Naive thymus-derived CD8-positive, alpha-beta T cell (primary cell): ENCODE measurements around the gene SSH3. TPM values are rescaled to one million over a fixed set of nuclear protein-coding genes. Genes with fewer than 3 reads are reported as not detected.
A peak's percentile ranks its signal among the peaks of the same experiment; 100 is the strongest.

Experiments
- ATAC-seq, 2 donors: fragments of 150-1000 bp; cut with Tn5 transposase in 1 of 2; sonication (Bioruptor Pico), chemical (Tn5 transposase) in 1 of 2; 1 replicate in 1 of 2; 2 replicates in 1 of 2; pipeline ENCODE4 v1.10.0; 2021; ENCODE audit warnings: mild to moderate bottlenecking in 2 of 2, moderate library complexity in 2 of 2
- POLR2A ChIA-PET: fragments of 350-600 bp; sonication (Branson Sonifier 250); formaldehyde crosslinking; loops from one replicate; lab custom pipeline; 2021; ENCODE audit warnings: antibody characterized with exemption; lab: Charles Lee
- DNase-seq, 10 donors: peaks; one replicate each; pipeline versions ENCODE4 v3.0.0 to v3.0.0-alpha.2; 2020 to 2022
- H3K27ac Mint-ChIP-seq, 10 donors: one replicate each; pipeline ENCODE4 v1.8.0; 2020 to 2022; ENCODE audit warnings: mild to moderate bottlenecking in 10 of 10, mixed read lengths in 10 of 10, moderate library complexity in 4 of 10, inconsistent platforms in 1 of 10
- H3K27me3 Mint-ChIP-seq, 5 donors: one replicate each; pipeline ENCODE4 v1.8.0; 2021 to 2022; ENCODE audit warnings: mixed read lengths in 5 of 5
- H3K36me3 Mint-ChIP-seq, 3 donors: one replicate each; pipeline ENCODE4 v1.8.0; 2020 to 2022; ENCODE audit warnings: mixed read lengths in 3 of 3, mild to moderate bottlenecking in 2 of 3, inconsistent platforms in 1 of 3
- H3K4me1 Mint-ChIP-seq, 4 donors: one replicate each; pipeline ENCODE4 v1.8.0; 2021 to 2022; ENCODE audit warnings: mixed read lengths in 4 of 4
- H3K4me3 Mint-ChIP-seq, 10 donors: one replicate each; pipeline ENCODE4 v1.8.0; 2020 to 2022; ENCODE audit warnings: mild to moderate bottlenecking in 10 of 10, mixed read lengths in 10 of 10, moderate library complexity in 6 of 10, inconsistent platforms in 1 of 10
- H3K9me3 Mint-ChIP-seq, 9 donors: one replicate each; pipeline ENCODE4 v1.8.0; 2020 to 2022; ENCODE audit warnings: mixed read lengths in 9 of 9, mild to moderate bottlenecking in 3 of 9, inconsistent platforms in 1 of 9, moderate library complexity in 1 of 9
- polyA plus RNA-seq, 3 donors: library from polyadenylated mRNA; unstranded; fragments of 300-500 nt; fragmentation: Illumina TruSeq; gene quantifications; one replicate each; pipeline ENCODE4 v1.2.3, GENCODE V29; 2021
- total RNA-seq, 8 experiments: library from RNA in 2 of 8; stranded (reverse) in 2 of 8; gene quantifications; one replicate each; pipeline ENCODE4 v1.2.3 and lab custom pipeline; 2021 to 2026

Gene SSH3
- total and polyA plus RNA-seq, 5 experiments from 2014 or later, result 1.7 to 25.3 (median 4.5) TPM

GRCh38 chr11:67310246-67311050 is 7.1 kb downstream of the SSH3 start:
- POLR2A ChIA-PET, result interaction anchor here (8.6 to 49.2 kb wide), 2 partner anchors 8 to 32 kb away, joined by 85 to 2293 read pairs; partner anchors contain the start of genes ANKRD13D, GRK2 and SSH3
- H3K27ac Mint-ChIP-seq, result peak overlapping the region in 1 of 10 donors; percentile 18
- no peaks in the 10 kb centered on the region for H3K36me3 Mint-ChIP-seq
- no peak overlapping the region for H3K4me3 Mint-ChIP-seq
- peaks cover 14 to 36% (median 26%) of the 10 kb centered on the region in 4 donors for H3K4me1 Mint-ChIP-seq
- ATAC-seq (no peak), DNase-seq (no peak)
- H3K9me3 Mint-ChIP-seq, result no peaks in the 10 kb centered on the region
- H3K27me3 Mint-ChIP-seq, result no peaks in the 10 kb centered on the region

- no peaks in the 10 kb centered on the region for H3K36me3 Mint-ChIP-seq
- DNase-seq (no peak), ATAC-seq (no peak)
- H3K4me1 Mint-ChIP-seq, result peaks cover 14 to 37% (median 27%) of the 10 kb centered on the region in 4 donors
- H3K27ac Mint-ChIP-seq, result peak overlapping the region in 2 of 10 donors; percentile 11 to 14
- no peaks in the 10 kb centered on the region for H3K27me3 Mint-ChIP-seq
- no peak overlapping the region for H3K4me3 Mint-ChIP-seq
- POLR2A ChIA-PET, result interaction anchor here (8.6 to 49.2 kb wide), 2 partner anchors 9 to 33 kb away, joined by 85 to 2293 read pairs; partner anchors contain the start of genes ANKRD13D, GRK2 and SSH3
- H3K9me3 Mint-ChIP-seq, result no peaks in the 10 kb centered on the region
Measured at GRCh38 chr11:67311051-67311555, 7.8 kb downstream of the SSH3 start.

- POLR2A ChIA-PET, result interaction anchor here (8.6 to 49.2 kb wide), 2 partner anchors 9 to 33 kb away, joined by 85 to 2293 read pairs; partner anchors contain the start of genes ANKRD13D, GRK2 and SSH3
- Mint-ChIP-seq H3K36me3 (no peaks in the 10 kb centered on the region), H3K4me1 (peaks cover 14 to 37% (median 27%) of the 10 kb centered on the region in 4 donors), H3K27ac (peak overlapping the region in 7 of 10 donors; percentile 31 to 98 (median 85)), H3K27me3 (no peaks in the 10 kb centered on the region), H3K9me3 (no peaks in the 10 kb centered on the region), H3K4me3 (peak overlapping the region in 1 of 10 donors; percentile 27)
- DNase-seq, result no peak
- peak in 1 of 2 donors; percentile 27 for ATAC-seq
Measured at GRCh38 chr11:67311556-67312082, 8.3 kb downstream of the SSH3 start.

DNA sequence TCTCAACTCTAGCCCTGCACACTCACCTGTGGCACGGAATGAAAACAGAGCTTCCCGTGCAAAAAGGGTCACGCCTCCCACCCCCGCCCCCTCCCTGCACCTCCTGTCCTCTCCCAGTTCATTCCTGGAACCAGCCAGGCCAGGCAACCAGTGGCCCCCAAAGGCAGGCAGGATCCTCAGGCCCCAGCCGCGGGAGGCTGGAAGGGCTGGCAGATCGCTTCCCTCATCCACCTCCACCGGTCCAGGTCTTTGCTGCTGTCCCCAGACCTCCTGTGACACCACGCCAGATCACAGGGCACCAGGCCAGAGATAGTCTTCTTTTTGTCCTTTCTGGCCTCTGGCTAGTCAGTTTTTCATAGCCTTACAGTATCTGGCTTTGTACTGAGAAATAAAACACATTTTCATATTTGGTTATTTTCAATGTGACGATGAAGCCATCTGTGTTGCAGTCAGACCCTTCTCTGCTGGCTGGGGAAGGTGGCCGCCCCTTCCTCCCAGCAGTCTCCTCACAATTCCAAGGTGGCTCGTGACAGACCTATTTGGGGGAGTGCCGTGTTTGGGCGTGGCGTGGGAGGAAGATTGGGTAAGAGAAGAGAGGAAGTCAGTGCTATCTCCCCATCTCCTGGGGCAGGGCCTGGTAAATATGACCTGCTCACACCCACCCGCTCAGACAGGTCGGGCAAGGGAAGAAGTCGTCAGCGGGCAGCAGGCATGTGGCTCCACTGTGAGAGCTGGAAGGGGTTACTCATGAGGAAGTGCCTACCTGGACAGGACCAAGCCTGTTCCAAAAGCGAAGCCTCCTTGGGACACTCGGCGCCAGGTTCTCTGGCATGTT is 9.1 kb downstream of the SSH3 start:
- no peaks in the 10 kb centered on the region for H3K27me3 Mint-ChIP-seq
- peaks cover 16 to 39% (median 33%) of the 10 kb centered on the region in 4 donors for H3K4me1 Mint-ChIP-seq
- DNase-seq, result no peak
- peak in 1 of 2 donors; percentile 14 for ATAC-seq
- no peaks in the 10 kb centered on the region for H3K9me3 Mint-ChIP-seq
- POLR2A ChIA-PET, result interaction anchor here (0.6 to 49.2 kb wide), 3 partner anchors 10 to 89 kb away, joined by 3 to 2293 read pairs (median 85); partner anchors contain the start of genes ANKRD13D, GRK2, PPP1CA and SSH3
- peak overlapping the region in 8 of 10 donors; percentile 44 to 76 (median 62) for H3K4me3 Mint-ChIP-seq
- H3K27ac Mint-ChIP-seq, result peak overlapping the region; percentile 73 to 98 (median 90)
- no peaks in the 10 kb centered on the region for H3K36me3 Mint-ChIP-seq

DNA sequence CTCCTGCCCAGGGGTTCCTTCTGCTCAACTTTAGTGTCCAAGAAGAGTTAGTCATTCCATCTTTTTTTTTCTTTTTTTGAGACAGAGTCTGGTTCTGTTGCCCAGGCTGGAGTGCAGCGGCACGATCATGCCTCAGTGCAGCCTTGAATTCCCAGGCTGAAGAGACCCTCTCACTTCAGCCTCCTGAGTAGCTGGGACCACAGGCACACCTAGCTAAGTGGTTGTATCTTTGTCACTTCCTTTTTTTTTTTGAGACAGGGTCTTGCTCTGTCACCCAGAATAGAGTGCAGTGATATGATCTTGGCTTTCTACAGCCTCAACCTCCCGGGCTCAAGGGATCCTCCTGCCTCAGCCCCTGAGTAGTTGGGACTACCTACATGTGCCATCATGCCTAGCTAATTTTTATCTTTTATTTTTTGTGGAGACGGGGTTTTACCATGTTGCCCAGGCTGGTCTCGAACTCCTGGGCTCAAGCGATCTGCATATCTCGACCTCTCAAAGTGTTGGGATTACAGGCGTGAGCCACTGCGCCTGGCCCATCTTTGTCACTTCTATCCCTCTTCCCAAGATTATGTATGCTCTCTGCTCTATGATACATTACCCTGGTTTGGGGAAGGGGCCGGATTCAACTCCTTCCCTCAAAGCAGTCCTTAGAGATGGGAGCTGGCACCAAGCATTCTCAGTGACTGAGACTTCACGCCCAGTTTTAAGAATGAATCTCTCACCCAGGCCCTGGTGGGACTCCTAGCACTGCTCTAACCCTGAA is 10.0 kb downstream of the SSH3 start:
- POLR2A ChIA-PET, result interaction anchor here (0.6 to 49.2 kb wide), 3 partner anchors 11 to 88 kb away, joined by 3 to 2293 read pairs (median 85); partner anchors contain the start of genes ANKRD13D, GRK2, PPP1CA and SSH3
- peak overlapping the region; percentile 73 to 98 (median 88) for H3K27ac Mint-ChIP-seq
- H3K4me3 Mint-ChIP-seq, result peak overlapping the region in 7 of 10 donors; percentile 4 to 51 (median 20)
- H3K27me3 Mint-ChIP-seq, result no peaks in the 10 kb centered on the region
- ATAC-seq (no peak), DNase-seq (no peak)
- no peaks in the 10 kb centered on the region for H3K9me3 Mint-ChIP-seq
- H3K4me1 Mint-ChIP-seq, result peaks cover 19 to 43% (median 39%) of the 10 kb centered on the region in 4 donors
- H3K36me3 Mint-ChIP-seq, result no peaks in the 10 kb centered on the region

DNA sequence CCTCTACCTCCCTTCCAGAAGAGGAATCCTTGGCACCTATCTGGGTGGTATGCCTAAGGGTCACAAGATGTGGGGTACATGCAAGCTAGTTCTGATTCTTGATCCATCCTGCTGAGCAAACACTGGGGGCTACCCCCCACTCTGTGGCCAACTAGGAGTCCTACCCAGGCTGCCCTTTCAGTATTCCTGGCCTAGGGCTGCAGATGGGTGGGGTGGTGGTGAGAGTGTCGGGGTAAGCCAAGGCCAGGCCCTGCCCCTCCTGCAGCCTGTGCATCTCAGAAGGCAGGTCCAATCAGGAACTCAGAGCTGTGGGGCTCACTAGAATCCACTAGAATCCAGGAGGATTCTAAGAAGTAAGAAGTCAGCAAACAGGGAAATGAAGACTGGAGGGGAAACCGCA is 10.9 kb downstream of the SSH3 start:
- POLR2A ChIA-PET, result interaction anchor here (0.6 to 49.2 kb wide), 4 partner anchors 12 to 39 kb away, joined by 3 to 2293 read pairs (median 47); partner anchors contain the start of genes ANKRD13D, GRK2, POLD4 and SSH3
- Mint-ChIP-seq H3K4me3 (peak overlapping the region in 3 of 10 donors; percentile 9 to 59 (median 33)), H3K4me1 (peaks cover 20 to 52% (median 48%) of the 10 kb centered on the region in 4 donors), H3K9me3 (no peaks in the 10 kb centered on the region), H3K36me3 (no peaks in the 10 kb centered on the region), H3K27ac (peak overlapping the region in 6 of 10 donors; percentile 40 to 89 (median 61)), H3K27me3 (no peaks in the 10 kb centered on the region)
- DNase-seq (no peak), ATAC-seq (no peak)

- H3K4me3 Mint-ChIP-seq, result peak overlapping the region in 7 of 10 donors; percentile 8 to 99 (median 64)
- DNase-seq (no peak), ATAC-seq (no peak)
- H3K9me3 Mint-ChIP-seq, result no peaks in the 10 kb centered on the region
- H3K4me1 Mint-ChIP-seq, result peaks cover 25 to 59% (median 50%) of the 10 kb centered on the region in 4 donors
- no peaks in the 10 kb centered on the region for H3K27me3 Mint-ChIP-seq
- no peaks in the 10 kb centered on the region for H3K36me3 Mint-ChIP-seq
- POLR2A ChIA-PET, result interaction anchor here (1.5 to 49.2 kb wide), 4 partner anchors 13 to 74 kb away, joined by 3 to 2293 read pairs (median 47); partner anchors contain the start of genes ANKRD13D, GRK2, POLD4 and SSH3
- H3K27ac Mint-ChIP-seq, result peak overlapping the region in 7 of 10 donors; percentile 17 to 80 (median 44)
Measured at GRCh38 chr11:67315325-67315909, 12.1 kb downstream of the SSH3 start.

GRCh38 chr11:67316882-67317204 is 13.5 kb downstream of the SSH3 start:
- Mint-ChIP-seq H3K9me3 (no peaks in the 10 kb centered on the region), H3K4me1 (peaks cover 25 to 59% (median 45%) of the 10 kb centered on the region in 4 donors), H3K4me3 (peak overlapping the region; percentile 93 to 100 (median 99)), H3K36me3 (no peaks in the 10 kb centered on the region), H3K27me3 (no peaks in the 10 kb centered on the region), H3K27ac (peak overlapping the region in 9 of 10 donors; percentile 43 to 98 (median 94))
- POLR2A ChIA-PET, result interaction anchor here (0.5 to 49.2 kb wide), 15 partner anchors 8 to 1822 kb away, joined by 3 to 2293 read pairs (median 5); partner anchors contain the start of genes ANKRD13D, GRK2, POLD4 and SSH3
- ATAC-seq (no peak), DNase-seq (no peak)

- H3K4me3 Mint-ChIP-seq, result peak overlapping the region; percentile 93 to 100 (median 99)
- no peaks in the 10 kb centered on the region for H3K27me3 Mint-ChIP-seq
- ATAC-seq (peak; percentile 88 to 89), DNase-seq (peak; percentile 92 to 99 (median 98))
- no peaks in the 10 kb centered on the region for H3K9me3 Mint-ChIP-seq
- peaks cover 22 to 54% (median 40%) of the 10 kb centered on the region in 4 donors for H3K4me1 Mint-ChIP-seq
- POLR2A ChIA-PET, result interaction anchor here (0.5 to 49.2 kb wide), 17 partner anchors 9 to 1823 kb away, joined by 3 to 2293 read pairs (median 5); partner anchors contain the start of genes ANKRD13D, GRK2, POLD4 and PTPRCAP
- no peaks in the 10 kb centered on the region for H3K36me3 Mint-ChIP-seq
- peak overlapping the region; percentile 89 to 98 (median 96) for H3K27ac Mint-ChIP-seq
Measured at GRCh38 chr11:67317205-67317887, 14.0 kb downstream of the SSH3 start.
